G401 (cell line): ENCODE results near the gene NCMAP. TPM values are rescaled to one million over a fixed set of nuclear protein-coding genes. Genes with fewer than 3 reads are reported as not detected.
"Not testable (repeated sequence)": the region's sequence is repeated elsewhere in the genome, so short reads cannot be mapped to it uniquely, and the experiment has no call there.

ENCODE experiments used
- DNase-seq: peaks from one replicate; pipeline ENCODE4 v3.0.0-alpha.2; 2015; ENCODE audit warnings: low spot score
- in situ Hi-C: cut with HindIII; loops from 2 replicates; pipeline ENCODE4 v1.10.0; 2016; ENCODE audit warnings: low sequenced_read_pairs, mixed read lengths
- total RNA-seq: library from RNA; depleted of rRNA; stranded (reverse); fragments of >200 nt; shearing (Covaris generic); gene quantifications from 2 replicates; pipeline ENCODE4 v1.2.3, GENCODE V29; 2014

NCMAP gene
- total RNA-seq, 1 experiment from 2014 or later = not detected

DNA sequence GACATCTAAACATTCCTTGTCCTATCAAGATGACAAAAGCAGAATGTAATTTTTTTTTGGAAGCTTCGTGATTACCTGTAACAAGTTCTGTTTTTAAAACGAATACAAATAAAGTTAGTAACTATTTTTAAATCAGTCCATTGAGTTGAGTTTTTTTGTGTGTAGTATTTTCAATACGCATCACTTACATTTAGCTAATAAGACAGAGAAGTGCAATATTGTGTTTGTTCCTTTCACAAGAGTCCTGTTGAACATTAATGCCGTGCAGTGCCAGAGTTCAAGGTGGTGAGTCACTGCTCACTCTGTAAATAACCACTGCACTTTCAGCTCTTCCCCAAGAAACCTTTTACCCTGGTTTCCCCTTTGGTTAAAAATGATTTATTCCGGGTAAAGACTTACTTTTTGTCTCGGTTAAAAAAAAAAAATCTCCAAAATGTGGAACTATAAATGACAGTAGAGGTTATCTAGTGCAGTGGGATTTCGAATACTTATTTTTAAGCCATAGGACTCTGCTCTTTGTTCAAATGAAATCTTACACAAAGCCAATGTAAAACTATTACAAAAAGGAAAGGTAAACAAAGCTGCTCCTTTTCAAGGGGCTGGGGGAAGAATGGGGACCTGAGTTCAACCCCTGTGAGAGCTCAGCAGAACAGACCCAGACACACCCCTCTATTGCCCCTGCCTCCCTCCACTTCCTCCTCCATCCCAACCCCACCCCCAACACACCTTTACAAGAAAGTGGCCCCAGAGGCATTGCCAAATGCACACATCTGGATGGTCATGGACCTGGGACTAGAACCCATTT is 14.8 kb upstream of the NCMAP start:
- in situ Hi-C loops = no loop called here
- no peak for DNase-seq

DNA sequence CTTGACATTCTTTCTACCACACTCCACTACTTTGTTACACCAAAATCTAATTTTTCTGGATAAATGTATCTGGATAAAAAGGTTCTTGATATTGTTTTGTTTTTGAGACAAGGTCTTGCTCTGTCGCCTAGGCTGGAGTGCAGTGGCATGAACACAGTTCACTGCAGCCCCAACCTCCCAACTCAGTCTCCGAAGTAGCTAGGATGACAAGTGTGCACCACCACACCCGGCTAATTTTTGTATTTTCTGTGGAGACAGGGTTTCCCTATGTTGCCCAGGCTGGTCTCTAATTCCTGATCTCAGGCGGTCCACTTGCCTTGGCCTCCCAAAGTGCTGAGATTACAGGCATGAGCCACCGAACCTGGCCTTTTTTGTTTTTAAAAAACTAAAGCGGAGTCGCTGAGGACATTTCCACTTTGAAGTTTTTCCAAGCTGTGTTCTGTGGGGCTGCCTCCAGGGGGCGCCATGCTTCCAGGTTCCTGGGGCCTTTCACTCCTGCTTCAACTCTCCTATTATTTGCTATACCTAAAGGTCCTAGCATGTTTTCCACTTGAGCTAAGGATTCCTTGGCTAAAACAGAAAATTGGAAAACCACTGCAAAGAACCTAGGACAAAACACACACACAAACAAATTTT is 14.1 kb upstream of the NCMAP start:
- DNase-seq = no peak
- in situ Hi-C loops = no loop called here

DNA sequence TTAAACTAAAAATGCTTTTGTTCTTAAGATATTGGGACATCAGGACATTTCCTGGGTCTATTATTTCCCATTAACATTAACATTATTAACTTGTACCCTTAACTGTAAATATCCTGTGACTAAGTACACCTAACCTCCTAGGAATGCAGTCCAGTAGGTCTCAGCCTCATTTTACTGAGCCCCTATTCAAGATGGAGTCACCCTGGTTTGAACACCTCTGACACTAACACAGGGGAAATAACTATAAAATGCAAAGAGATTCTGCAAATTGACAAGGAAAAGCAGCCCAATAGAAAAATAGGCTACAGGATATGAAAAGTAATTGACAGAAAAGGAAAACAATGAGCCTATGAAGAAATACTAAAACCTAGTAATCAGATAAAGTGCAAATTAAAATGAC is 11.6 kb upstream of the NCMAP start:
- in situ Hi-C loops = no loop called here
- DNase-seq = no peak

DNA sequence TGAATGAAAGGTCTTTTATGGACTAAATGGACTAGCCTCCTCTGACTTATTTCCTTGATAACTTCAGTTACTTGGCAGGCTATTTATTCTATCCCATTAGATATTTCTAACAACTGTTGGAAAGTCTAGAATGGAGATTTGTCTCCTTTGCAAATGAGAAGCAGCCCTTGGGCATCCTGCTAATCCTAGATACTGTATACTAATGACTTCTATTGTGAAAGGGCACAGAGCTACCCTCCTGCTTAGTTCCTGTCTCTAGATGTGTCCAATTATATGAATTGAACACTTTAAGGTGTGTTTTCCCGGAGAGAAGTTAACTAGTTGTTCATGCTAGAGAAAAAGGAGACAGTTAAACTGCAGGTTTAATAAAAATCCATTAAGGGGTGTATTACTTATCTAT is 10.2 kb upstream of the NCMAP start:
- in situ Hi-C loops = no loop called here
- no peak for DNase-seq

DNA sequence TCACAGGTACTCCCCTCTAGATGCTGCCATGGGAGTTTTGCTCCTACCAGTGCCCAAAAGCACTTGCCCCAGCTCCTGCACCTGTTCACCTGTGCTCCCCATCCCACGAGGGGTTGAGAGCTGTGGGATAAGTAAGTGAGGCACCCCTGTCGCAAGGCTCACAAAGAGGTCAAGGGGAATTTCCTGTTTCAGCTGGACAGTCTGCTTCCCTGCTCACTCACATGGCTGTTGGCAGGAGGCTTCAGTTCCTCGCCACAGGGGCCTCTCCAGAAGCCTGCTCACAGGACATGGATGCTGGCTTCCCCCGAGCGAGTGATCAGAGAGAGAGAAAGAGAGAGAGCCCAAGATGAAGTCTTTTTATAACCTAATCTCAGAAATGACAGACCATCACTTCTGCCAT is 8.7 kb upstream of the NCMAP start:
- in situ Hi-C loops = no loop called here
- DNase-seq = no peak

DNA sequence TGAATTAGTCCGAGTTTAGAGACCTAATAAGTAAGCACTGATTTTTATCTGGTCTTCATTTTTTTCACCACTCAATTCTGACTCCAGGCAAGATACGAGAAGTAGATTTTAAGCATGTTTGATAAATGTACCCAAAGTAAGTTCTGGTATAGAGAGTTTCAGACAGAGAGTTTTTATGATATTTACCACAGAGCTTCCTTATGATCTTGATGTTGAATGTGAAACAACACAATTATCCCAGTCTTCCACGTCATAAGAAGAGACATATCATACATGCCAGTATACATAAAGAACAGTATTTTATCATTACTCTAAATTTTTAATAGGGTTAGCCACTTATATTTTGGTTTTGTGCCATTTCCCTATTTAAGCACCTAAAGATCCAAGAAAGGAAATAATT is 7.8 kb upstream of the NCMAP start:
- in situ Hi-C loops = no loop called here
- no peak for DNase-seq

DNA sequence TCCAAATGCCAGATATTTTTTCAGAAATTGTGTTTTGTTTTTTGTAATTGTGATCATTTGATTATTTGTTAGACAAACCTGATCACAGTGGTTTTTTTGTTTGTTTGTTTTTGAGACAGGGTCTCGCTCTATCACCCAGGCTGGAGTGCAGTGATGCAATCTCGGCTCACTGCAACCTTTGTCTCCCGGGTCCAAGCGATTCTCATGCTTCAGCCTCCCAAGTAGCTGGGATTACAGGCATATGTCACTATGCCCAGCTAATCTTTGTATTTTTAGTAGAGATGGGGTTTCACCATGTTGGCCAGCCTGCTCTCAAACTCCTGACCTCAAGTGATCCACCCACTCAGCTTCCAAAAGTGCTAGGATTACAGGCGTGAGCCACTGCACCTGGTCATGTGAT is 6.7 kb upstream of the NCMAP start:
- in situ Hi-C loops, DNase-seq: not testable (repeated sequence)

DNA sequence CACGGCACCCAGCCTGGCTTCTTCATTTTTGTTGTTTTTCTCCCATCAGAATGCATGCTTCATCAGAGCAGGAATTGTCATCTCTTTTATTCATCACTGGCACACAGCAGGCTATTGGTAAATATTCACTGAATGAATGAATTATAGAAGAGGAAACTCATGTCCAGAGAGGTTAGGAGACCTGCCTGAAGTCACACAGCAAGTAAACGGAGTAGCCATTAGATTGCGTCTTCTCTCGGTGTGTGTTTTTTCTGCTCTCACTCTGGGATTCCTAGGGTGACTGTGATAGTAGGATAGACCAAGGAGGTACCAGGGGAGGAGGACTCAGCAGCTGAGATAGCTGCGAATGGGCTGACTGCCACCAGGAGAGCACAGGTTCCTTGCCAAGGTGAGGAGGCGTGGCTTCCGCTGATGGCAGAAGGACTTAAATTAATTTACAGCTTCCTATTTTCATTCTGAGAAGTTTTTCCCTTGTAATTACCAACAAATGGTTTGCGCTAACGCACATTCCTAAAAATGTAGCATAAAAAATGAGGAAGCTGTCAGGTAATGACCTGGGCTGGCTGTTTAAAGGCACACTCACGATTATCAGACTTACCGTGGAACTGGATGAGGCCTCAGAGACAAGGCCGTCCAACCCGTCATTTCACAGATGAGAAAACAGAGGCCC is 4.5 kb upstream of the NCMAP start:
- in situ Hi-C loops = no loop called here
- DNase-seq = no peak

DNA sequence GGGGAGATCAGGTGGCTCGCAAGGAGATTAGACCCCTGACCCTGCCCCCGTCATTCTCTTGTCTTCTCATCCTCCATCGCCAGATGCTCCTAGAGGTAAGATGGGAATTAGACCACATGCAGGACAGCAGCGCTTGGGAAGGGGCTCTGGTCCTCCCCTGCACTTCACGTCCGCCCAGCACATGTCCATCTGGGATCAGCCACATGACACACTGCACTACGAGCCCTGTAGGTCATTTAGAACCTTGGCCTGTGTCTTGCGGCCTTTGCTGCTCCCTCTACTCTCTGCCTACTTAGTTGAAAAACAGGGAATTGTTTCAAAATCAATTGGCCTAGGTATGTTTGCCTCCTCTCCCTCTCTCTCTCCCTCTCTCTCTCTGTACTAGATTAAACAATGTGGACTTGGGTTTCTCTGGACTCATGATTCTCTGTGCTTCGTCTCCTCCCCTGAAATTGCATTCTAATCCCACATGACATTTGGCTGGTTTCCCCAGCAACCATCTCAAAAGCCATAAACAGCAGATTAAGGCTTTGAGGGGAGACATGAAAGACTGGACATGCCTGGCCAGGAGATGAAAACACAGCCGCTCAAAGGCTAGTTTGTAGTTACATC is 3.8 kb upstream of the NCMAP start:
- DNase-seq = no peak
- in situ Hi-C loops = no loop called here

DNA sequence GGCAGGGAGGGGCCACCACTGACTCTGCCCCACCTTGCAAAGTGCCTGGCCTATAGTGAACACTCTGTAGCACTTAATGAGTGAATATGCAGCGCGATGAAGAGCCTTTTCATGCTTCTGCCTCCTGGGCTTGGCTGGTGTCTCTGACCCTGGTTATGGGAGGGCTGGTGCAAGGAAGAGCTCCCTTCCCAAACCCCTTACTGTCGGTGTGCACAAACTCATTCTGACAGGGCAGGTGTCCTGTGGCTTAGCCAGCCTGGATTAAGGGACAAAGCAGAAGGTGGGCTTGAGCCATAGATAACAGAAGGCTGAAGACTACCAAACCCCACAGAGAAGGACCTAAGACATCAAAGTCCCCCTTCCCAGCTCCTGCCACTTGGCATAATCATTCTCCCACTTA is 2.0 kb upstream of the NCMAP start:
- in situ Hi-C loops = no loop called here
- DNase-seq = no peak

DNA sequence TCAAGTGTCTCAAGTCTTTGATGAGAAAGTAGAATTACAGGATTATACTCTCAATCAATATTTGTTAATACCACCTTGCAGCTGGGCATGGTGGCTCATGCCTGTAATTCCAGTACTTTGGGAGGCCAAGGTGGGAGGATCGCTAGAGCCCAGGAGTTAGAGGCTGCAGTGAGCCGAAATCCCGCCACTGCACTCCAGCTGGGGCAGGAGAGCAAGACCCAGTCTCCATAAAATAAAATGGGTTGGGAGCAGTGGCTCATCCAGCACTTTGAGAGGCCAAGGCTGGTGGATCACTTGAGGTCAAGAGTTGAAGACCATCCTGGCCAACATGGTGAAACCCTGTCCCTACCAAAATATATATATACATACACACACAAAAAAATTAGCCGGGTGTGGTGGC is 1.2 kb upstream of the NCMAP start:
- no peak for DNase-seq
- in situ Hi-C loops = no loop called here

DNA sequence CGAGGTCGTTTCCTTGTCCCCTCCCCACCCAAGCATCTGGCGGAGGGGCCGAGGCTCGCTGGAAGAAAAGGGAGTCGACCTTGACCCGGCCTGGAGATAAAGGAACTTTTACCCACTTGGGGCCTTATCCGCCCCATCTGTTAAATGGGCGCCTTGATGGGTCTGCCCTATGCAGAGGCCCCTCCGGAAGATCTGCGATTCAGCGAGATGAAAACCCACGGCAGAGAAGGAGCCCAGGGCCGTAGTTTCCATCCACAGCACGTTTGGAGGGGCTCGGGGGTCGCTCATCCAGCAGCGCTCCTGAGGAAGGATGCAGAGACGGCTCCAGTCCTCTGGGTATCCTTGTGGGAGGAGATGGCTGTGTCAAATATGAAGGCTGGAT is 518 bp downstream of the NCMAP start:
- in situ Hi-C loops = no loop called here
- no peak for DNase-seq

DNA sequence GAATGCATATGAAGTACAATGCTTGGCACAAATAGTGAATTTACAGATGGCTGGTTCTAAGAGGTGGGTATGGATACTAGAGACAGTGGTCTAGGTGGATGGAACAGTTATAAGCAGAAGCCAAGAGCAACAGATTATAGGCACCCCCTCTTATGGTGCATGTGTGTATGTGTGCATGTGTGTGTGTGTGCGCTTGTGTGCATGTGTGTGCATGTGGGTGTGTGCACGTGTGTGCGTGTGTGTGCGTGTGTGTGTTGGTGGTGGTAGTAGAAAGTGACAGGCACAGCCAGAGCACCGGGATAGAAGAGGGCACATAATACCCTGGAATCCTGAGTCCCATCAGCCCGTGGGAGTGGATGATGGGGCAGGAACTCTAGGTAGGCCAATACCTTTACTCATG is 1.3 kb downstream of the NCMAP start:
- no peak for DNase-seq

DNA sequence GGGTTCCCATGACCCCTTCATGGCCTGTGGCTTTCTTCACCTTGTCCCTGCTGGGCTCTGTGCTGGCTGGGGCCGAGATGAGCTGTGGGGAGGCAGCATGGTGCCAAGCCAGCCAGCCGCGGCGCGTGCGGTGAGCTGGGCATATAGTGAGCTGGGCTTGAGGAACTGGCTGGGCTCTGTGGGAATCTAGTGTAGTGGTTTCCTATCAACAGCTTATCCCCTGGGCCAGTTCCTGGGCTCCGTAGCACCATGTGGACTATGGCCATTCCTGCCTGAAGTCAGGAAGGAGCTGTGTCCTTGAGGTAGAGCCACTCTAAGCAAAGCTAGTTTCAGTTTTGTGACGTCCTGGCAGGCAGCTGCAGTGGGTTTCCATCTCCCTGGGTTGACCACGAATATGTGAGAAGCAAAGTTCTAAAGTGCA is 1.8 kb downstream of the NCMAP start:
- no peak for DNase-seq
- in situ Hi-C loops = no loop called here

More for the DNA sequence above, 1.3 kb downstream of the NCMAP start:
- in situ Hi-C loops = no loop called here

DNA sequence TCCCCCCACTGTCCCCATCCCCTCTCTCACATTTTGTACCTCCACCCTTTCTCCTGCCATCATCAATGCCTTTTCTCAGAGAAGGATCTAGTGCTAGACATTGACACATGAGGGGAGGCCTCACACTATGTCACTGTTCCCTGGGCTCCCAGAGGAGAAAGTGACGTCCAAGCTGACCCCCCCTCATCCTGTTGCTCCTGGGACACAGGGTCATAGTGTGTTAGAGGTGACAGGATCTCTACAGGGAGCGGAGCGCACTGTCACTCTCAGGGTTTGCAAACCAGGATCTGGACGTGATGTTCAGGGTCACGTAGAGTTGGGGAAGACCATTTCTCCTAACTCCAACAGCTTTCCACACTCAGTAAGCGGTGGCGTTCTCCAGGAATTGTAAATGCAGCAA is 2.6 kb downstream of the NCMAP start:
- no peak for DNase-seq
- in situ Hi-C loops = no loop called here

DNA sequence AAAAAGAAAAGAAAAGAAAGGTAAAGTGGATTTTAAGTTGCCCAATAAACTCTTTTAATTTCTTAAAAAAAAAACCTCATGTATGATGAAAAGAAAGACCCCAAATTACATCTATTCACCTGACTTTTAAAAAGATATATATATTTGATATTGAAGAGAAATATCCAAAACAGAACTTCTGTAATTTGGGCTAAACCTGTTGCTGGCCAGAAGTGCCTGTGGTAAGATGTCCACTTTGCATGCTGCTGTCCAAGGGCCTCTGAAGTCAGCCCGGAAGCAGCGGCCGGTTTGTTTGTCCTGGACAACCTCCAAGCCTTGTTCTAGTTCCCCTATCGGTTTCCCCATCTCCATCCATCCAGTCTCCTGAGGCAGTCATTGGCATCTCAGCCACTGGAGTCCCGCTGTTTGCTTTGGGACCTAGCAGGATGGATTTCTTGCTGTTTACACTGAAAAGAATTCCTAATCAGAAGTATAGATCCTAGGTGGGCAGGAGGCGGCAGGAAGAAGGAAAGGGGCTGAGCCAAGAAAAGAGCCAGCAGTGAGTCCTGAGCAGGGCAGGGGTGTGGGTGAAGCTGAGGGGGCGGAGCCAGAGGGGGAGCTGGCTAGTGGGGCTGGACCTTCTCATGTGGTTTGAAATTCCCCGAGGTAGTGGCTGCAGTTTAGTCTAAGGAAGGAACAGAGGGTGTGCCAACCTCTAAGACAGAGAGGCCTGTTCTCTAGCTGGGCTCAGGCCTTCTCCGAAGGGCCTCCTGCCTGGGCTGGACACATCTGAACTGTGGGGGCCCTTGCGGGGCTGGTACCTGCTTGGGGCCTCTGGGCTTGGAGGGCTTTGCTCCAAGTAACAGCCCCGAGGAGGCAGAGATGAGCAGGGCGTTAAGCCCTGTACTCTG is 3.3 kb downstream of the NCMAP start:
- no peak for DNase-seq
- in situ Hi-C loops = no loop called here

DNA sequence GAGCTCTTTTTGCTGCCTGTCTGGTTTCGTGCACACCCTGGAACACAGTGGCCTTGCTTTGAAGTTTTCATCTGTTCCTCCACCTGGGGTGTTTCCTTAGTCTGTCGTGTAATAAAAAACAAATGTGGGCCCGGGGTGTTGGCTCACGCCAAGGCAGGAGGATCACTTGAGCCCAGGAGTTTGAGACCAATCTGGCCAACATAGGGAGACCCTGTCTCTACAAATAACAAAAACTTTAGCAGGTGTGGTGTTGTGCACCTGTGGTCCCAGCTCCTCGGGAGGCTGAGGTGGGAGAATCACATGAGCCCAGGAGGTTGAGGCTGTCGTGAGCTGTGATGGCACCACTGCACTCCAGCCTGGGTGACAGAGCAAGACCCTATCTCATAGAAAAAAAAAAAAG is 4.5 kb downstream of the NCMAP start:
- DNase-seq = no peak
- in situ Hi-C loops = no loop called here

DNA sequence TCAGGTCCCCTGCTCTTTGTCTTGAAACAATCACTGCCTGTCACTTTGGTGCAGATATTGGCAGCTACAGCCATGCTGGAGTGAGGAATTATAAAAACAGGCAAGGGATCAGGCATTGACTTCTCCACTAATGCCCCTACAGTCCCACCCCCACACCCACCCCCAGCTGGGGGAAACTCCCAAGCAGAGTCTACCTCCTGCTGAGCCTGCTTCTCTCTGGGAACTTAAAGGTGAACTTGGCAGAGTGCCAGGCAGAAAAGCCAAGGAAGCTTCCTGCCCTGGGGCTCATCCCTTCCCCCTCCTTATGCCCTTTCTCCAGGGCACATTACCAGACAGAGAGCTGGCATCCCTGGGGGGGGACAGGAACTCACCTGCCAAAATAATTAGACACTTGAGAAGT is 6.7 kb downstream of the NCMAP start:
- DNase-seq = no peak
- in situ Hi-C loops = no loop called here

DNA sequence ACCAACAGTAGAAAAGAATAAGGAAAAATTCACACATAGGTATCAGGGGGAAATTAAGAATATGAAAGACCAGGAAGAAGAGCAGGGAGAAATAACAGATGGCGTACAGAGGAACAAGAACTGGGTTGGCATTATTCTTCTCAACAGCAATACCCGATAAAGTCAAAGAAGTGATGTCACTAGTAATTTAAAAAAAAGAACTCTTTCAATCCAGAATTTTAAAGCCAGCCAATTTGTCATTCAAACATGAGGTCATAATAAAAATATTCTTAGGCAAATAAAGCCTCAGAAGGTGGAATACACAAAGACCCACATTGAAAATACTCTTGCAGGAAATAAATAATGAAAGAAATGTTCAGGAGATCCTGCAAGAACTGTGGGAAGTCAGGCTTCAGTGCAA is 8.8 kb downstream of the NCMAP start:
- in situ Hi-C loops = no loop called here
- DNase-seq = no peak
